ENCODE data around the gene GLMN. TPM values are rescaled to one million over a fixed set of nuclear protein-coding genes. Genes with fewer than 3 reads are reported as not detected.

Gene GLMN
- total and polyA plus RNA-seq, 8 donors, result 0.58 to 28.5 (median 7.1) TPM

- Histone ChIP-seq H3K4me3 (no peak overlapping the region), H3K9me3 (peaks cover 0 to 34% (median 18%) of the 10 kb centered on the region in 4 donors), H3K27me3 (no peaks in the 10 kb centered on the region), H3K27ac (no peak overlapping the region), H3K36me3 (peaks cover 6 to 80% (median 63%) of the 10 kb centered on the region in 4 donors), H3K4me1 (no peaks in the 10 kb centered on the region)
- intact Hi-C loops (cut with DNase I; ENCODE audit: low total_unique reads), result no loop called here
- 94 to 100% (median 100%) methylated on average over 1 of the region's 1 CpG for WGBS, 5 donors
- TF ChIP-seq CTCF (IDR thresholded peaks at IDR 0.05) (no peak), EP300 (IDR thresholded peaks at IDR 0.05) (no peak), POLR2A (IDR thresholded peaks at IDR 0.05) (no peak), POLR2AphosphoS5 (IDR thresholded peaks at IDR 0.05) (no peak)
- no peak for DNase-seq
Observed at GRCh38 chr1:92326681-92327080, 27.9 kb upstream of the GLMN start.

GRCh38 chr1:92324784-92325183, 26.0 kb upstream of the GLMN start:
- Histone ChIP-seq H3K36me3 (peaks cover 6 to 90% (median 76%) of the 10 kb centered on the region in 4 donors), H3K27me3 (no peaks in the 10 kb centered on the region), H3K4me3 (no peak overlapping the region), H3K4me1 (no peaks in the 10 kb centered on the region), H3K27ac (no peak overlapping the region), H3K9me3 (peaks cover 0 to 34% (median 18%) of the 10 kb centered on the region in 4 donors)
- intact Hi-C loops (cut with DNase I; ENCODE audit: low total_unique reads), result no loop called here
- DNase-seq, result no peak
- no peak for TF ChIP-seq POLR2A (IDR thresholded peaks at IDR 0.05)
- TF ChIP-seq CTCF (IDR thresholded peaks at IDR 0.05), result no peak
- TF ChIP-seq EP300 (IDR thresholded peaks at IDR 0.05), result no peak
- TF ChIP-seq POLR2AphosphoS5 (IDR thresholded peaks at IDR 0.05), result no peak

GRCh38 chr1:92323473-92324453, 25.0 kb upstream of the GLMN start:
- peaks cover 0 to 28% (median 17%) of the 10 kb centered on the region in 4 donors for H3K9me3 ChIP-seq
- no peak for TF ChIP-seq EP300 (IDR thresholded peaks at IDR 0.05)
- TF ChIP-seq POLR2AphosphoS5 (IDR thresholded peaks at IDR 0.05), result no peak
- TF ChIP-seq CTCF (IDR thresholded peaks at IDR 0.05), result no peak
- no peak for TF ChIP-seq POLR2A (IDR thresholded peaks at IDR 0.05)
- WGBS, 5 donors, result 83 to 93% (median 87%) methylated on average over 7 of the region's 7 CpGs
- DNase-seq, result no peak
- intact Hi-C loops (cut with DNase I; ENCODE audit: low total_unique reads), result no loop called here
- H3K4me1 ChIP-seq, result no peaks in the 10 kb centered on the region
- H3K4me3 ChIP-seq, result no peak overlapping the region
- peak overlapping the region in 2 of 5 donors; percentile 32 to 44 for H3K27ac ChIP-seq
- H3K36me3 ChIP-seq, result peaks cover 6 to 86% (median 72%) of the 10 kb centered on the region in 4 donors
- no peaks in the 10 kb centered on the region for H3K27me3 ChIP-seq

- Histone ChIP-seq H3K4me1 (no peaks in the 10 kb centered on the region), H3K27me3 (no peaks in the 10 kb centered on the region), H3K36me3 (peaks cover 0 to 45% (median 30%) of the 10 kb centered on the region in 4 donors), H3K9me3 (no peaks in the 10 kb centered on the region), H3K4me3 (no peak overlapping the region), H3K27ac (no peak overlapping the region)
- WGBS, 5 donors, result 71 to 83% (median 76%) methylated on average over 3 of the region's 3 CpGs
- intact Hi-C loops (cut with DNase I; ENCODE audit: low total_unique reads), result no loop called here
- no peak for TF ChIP-seq EP300 (IDR thresholded peaks at IDR 0.05)
- TF ChIP-seq POLR2A (IDR thresholded peaks at IDR 0.05), result no peak
- TF ChIP-seq POLR2AphosphoS5 (IDR thresholded peaks at IDR 0.05), result no peak
- TF ChIP-seq CTCF (IDR thresholded peaks at IDR 0.05), result no peak
- peak in 1 of 2 donors; percentile 41 for DNase-seq
Observed at GRCh38 chr1:92317836-92318493, 19.2 kb upstream of the GLMN start.

Measured in stomach (tissue), 9 donors.